HTERT RPE-1 (cell line): Measurements from ENCODE around the gene CHMP3.

Experiments used
- in situ Hi-C: fragments of 300-500 bp; cut with MboI; formaldehyde crosslinking; loops from 4 replicates; pipeline ENCODE4 v1.14.3; 2020; ENCODE audit warnings: low sequenced_read_pairs

CHMP3 gene

DNA sequence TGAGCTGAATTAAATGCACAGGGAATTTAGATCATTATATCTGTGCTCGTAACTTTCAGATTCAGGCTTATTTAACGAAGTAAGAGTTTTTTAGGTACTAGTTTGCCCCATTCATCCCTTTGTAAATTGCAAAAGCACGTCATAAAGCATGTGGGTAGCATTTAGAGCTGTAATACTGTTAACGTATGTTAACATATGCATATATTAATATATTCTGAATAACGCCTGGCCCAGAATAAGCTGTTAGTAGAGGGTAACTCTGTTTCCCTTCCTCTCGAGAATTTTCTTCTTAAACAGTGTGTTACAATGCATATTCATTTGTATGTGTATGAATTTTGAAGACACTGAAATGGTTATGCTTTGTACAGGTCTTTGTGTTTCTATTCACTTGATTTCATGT lies 91.6 kb downstream of the CHMP3 start:
- in situ Hi-C loops = no loop called here

DNA sequence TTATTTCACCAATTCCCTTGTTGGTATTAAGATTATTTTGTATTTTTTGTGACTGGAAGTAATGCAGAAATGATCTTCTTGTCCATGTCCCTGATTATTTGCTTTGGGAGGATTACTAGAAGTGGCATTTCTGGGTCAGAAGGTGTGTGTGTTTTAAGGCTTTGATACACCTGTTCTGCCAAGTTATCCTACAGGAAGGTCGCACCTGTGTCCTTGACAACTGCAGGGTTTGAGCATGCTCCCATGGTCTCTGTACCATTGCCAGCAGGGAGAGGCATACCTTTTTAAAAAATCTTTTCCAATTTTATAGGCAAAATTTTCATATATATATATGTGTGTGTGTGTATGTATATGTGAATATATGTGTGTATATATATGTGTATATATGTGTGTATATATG lies 92.4 kb downstream of the CHMP3 start:
- in situ Hi-C loops = no loop called here

DNA sequence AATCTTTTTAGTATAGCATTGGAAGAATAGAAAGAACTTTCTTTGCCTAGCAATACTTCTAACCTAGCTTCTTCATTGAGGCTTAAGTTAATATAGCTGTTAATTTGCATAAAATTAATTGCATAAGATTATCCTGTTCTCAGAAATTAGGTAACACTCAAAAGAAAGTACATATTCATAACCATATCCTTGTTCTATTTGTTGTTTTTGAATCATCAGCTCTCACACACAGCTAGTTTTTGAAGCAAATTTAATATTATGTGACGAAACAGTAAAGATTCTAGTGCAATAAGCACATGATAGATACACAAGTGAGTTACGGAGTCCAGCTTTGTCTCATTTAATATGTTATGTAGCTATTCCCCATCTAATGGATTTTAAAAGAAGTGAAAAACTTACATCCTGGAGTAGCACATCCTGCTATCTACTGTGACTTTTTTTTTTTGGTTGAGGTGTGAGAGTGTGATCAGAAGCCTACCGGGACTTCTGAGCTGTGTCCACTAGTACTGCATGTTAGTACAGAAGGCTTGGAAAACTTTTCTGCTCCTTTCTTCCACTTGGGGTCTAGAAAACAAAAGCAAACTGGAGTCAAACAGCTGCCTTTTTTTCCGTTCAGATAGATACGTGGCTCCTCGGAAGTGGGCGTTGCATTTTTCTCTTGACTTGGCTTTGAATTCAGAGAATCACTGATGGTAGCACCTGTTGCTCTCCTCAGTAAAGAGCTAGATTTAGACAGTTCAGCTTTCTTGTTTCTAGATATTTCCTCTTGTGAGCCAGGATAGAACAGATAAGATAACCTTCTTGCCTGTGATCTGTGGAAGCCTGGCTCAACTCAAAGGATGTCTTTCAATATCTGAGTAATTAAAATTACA lies 94.8 kb downstream of the CHMP3 start:
- in situ Hi-C loops = no loop called here

DNA sequence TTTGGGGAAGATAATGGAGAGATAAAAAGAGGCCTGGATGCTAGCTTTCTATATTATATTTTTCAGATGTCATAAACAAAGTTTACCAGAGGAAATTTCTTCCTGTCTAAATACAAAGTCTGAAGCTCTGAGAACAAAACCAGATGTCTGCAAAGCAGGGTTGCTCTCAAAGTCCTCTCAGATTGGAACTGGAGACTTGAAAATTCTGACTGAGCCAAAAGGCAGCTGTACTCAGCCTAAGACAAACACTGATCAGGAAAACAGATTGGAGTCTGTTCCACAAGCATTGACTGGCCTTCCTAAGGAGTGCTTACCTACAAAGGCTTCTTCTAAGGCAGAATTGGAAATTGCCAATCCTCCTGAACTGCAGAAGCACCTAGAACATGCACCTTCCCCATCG lies 96.9 kb downstream of the CHMP3 start:
- in situ Hi-C loops = no loop called here

DNA sequence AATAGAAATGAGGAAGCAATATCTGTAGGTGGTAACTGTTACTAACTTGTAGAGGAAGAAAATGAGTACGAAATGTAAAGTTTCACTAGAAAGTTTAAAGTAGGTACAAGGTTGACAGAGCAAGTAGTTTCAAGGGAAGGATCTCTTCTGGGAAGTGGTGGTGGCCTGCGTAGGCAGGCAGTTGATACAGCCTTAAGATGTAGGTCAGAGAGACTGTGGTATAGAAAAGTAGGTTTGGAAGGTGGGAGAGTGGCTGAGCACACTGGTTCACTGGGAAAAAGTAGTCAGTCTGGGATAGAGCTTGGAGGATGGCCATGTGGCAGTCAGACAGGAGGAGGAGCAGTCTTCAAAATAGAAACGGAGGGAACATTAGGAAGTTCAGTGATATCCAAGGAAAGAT lies 98.6 kb downstream of the CHMP3 start:
- in situ Hi-C loops = no loop called here

DNA sequence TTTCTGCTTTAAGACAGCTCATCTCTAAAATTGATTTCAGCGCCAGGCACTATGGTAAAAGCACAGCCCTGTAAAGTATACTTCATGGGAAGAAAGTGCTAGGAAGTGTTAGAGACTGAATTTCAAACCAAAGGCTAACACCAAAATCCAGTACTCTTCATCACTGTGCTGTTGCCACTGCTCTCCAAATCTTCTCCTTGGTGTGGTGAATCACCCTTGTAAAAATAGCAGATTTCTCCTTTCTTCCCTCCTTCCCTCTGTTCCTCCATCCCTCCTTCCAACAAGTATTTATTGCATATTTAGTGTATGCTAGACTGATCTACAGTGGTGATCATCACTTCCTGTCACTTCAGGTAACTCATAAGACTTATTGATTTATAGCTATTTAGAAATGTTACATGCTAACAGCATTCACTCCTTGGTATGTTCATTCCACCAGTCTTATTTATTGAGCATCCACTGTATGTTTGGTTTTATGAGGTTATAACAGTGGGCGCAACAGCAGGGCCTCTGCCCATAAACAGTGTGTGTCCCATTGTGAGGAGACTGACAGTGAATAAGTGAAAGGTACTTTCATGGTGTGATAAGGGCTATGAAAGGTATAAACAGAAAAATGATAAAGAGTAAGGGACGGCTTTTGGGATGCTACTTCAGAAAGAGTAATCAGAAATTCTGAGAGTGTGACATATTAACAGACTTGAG lies 102.0 kb downstream of the CHMP3 start:
- in situ Hi-C loops = no loop called here

DNA sequence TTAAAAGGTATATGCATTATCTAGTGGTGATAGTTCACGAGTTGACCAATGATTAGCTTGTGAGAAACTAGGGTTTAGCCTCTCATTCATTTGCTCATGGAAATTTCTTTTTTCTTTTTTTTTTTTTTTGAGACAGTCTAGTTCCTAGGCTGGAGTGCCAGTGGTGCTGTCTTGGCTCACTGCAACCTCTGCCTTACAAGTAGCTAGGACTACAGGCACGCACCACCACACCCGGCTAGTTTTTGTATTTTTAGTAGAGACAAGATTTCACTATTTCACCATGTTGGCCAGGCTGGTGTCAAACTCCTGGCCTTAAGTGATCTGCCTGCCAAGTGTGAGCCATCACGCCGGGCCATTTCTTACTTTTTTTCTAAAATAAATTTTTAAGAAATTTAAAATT lies 108.1 kb downstream of the CHMP3 start:
- in situ Hi-C loops = no loop called here

DNA sequence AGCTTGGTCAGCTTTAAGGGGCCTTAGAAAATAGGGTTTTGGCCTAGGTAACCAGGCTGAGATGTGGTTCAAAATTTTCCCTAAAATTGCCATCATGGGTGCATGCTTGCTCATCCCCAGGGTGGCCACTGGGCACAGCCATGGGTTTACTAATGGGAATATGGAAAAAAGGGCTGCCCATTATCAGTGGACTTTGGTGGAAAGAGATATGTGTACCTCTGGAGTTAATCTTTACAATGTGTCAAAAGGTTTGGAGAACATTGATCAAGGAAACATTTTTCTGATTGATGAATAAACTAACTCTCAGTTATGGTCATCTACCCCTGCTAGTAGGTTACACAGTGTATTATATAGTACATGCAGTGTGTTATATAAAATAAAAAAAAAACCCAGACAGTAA lies 109.0 kb downstream of the CHMP3 start:
- in situ Hi-C loops = no loop called here

DNA sequence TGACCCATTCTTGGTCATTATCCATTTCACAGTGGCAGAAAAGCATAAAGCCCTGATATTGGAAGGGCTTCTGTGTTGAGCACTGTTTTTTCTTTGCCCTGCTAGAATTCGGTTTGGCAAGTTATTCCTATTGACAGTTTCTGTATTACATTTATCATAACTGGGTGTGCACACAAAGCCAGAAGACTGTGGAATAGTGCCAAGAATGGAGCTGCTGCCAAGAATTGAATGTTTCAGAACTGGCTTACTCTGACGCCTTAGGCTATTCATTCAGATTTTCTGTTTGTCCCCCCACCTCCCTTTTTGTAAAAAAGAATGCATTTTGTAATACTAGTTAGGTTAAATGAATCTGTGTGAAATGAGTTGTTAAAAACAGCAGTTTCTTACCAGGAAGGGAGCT lies 109.4 kb downstream of the CHMP3 start:
- in situ Hi-C loops = no loop called here
